ENCODE results near the gene SLC25A33. TPM values are rescaled to one million over a fixed set of nuclear protein-coding genes. Genes with fewer than 3 reads are reported as not detected.
"Not testable (repeated sequence)": the region's sequence is repeated elsewhere in the genome, so short reads cannot be mapped to it uniquely, and the experiment has no call there.

SLC25A33 gene
- total RNA-seq, 1 donor from 2014 or later: 13.3 TPM

DNA sequence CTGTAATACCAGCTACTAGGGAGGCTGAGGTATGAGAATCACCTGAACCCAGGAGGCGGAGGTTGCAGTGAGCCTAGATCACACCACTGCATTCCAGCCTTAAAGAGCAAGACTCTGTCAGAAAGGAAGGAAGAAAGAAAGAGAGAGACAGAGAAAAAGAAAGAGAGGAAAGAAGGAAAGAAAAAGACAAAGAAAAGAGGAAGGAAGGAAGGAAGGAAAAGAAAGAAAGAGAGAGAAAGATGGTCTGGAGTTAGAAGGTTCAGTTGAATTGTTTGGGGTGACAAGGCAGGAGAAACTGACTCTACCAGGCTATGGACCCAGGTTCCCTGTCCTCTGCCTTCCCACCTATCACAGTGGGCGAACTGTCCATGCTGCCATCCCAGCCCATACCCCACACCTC lies 84.8 kb downstream of the SLC25A33 start:
- no peak for DNase-seq (ENCODE audit: low read depth, low spot score)
- H3K27me3 Mint-ChIP-seq (ENCODE audit: low read depth): peaks cover 11% of the 10 kb centered on the region
- TF ChIP-seq, protein P1, sequence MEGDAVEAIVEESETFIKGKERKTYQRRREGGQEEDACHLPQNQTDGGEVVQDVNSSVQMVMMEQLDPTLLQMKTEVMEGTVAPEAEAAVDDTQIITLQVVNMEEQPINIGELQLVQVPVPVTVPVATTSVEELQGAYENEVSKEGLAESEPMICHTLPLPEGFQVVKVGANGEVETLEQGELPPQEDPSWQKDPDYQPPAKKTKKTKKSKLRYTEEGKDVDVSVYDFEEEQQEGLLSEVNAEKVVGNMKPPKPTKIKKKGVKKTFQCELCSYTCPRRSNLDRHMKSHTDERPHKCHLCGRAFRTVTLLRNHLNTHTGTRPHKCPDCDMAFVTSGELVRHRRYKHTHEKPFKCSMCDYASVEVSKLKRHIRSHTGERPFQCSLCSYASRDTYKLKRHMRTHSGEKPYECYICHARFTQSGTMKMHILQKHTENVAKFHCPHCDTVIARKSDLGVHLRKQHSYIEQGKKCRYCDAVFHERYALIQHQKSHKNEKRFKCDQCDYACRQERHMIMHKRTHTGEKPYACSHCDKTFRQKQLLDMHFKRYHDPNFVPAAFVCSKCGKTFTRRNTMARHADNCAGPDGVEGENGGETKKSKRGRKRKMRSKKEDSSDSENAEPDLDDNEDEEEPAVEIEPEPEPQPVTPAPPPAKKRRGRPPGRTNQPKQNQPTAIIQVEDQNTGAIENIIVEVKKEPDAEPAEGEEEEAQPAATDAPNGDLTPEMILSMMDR (conservative IDR thresholded peaks at IDR 0.05): no peak
- no peaks in the 10 kb centered on the region for H3K9me3 Mint-ChIP-seq
- H3K27ac Mint-ChIP-seq (ENCODE audit: unreplicated experiment): no peak overlapping the region
- H3K4me1 Mint-ChIP-seq: peaks cover 8% of the 10 kb centered on the region
- H3K36me3 Mint-ChIP-seq (ENCODE audit: low read depth): no peaks in the 10 kb centered on the region
- no peak overlapping the region for H3K4me3 Mint-ChIP-seq

DNA sequence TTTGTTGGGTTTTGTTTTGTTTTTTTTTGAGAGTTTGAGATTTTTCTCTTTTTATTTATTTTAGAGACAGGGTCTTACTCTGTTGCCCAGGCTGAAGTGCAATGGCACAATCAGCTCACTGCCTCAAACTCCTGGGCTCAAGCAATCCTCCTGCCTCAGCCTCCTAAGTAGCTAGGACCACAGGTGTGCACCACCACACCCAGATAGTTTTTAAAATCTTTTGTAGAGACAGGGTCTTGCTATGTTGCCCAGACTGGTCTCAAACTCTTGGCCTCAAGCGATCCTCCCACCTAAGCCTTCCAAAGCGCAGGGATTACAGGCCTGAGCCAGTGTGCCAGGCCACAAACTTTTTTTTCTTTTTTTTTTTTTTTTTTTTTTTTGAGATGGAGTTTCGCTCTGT lies 85.8 kb downstream of the SLC25A33 start:
- not testable (repeated sequence) for H3K4me1 Mint-ChIP-seq; H3K4me3 Mint-ChIP-seq; H3K27ac Mint-ChIP-seq (ENCODE audit: unreplicated experiment); DNase-seq (ENCODE audit: low read depth, low spot score); H3K9me3 Mint-ChIP-seq; H3K36me3 Mint-ChIP-seq (ENCODE audit: low read depth)
- peaks cover 10% of the 10 kb centered on the region for H3K27me3 Mint-ChIP-seq (ENCODE audit: low read depth)

DNA sequence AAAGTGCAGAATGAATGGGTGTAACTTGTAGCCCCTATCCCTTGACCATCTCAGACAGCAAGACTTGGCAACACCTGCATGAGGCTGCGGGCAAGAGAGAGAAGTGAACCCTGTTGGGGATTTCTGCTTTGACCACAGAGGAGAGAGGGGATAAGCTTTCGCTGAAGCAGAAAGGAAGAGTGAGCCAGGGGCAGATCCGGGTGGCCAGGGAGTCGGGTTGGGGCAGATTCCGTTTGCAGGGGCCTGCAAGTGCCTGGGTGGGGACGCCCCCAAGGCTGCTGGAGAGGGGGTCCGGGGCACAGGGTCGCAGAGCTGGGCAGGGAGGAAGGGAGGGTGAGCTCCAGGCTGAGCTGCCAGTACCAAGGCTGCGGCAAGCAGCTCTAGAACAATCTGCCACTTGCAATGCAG lies 86.9 kb downstream of the SLC25A33 start:
- peaks cover 10% of the 10 kb centered on the region for H3K27me3 Mint-ChIP-seq (ENCODE audit: low read depth)
- TF ChIP-seq, protein P1 (conservative IDR thresholded peaks at IDR 0.05): no peak
- no peaks in the 10 kb centered on the region for H3K9me3 Mint-ChIP-seq
- DNase-seq (ENCODE audit: low read depth, low spot score): no peak
- H3K4me3 Mint-ChIP-seq: no peak overlapping the region
- H3K36me3 Mint-ChIP-seq (ENCODE audit: low read depth): no peaks in the 10 kb centered on the region
- peaks cover 8% of the 10 kb centered on the region for H3K4me1 Mint-ChIP-seq
- H3K27ac Mint-ChIP-seq (ENCODE audit: unreplicated experiment): no peak overlapping the region

DNA sequence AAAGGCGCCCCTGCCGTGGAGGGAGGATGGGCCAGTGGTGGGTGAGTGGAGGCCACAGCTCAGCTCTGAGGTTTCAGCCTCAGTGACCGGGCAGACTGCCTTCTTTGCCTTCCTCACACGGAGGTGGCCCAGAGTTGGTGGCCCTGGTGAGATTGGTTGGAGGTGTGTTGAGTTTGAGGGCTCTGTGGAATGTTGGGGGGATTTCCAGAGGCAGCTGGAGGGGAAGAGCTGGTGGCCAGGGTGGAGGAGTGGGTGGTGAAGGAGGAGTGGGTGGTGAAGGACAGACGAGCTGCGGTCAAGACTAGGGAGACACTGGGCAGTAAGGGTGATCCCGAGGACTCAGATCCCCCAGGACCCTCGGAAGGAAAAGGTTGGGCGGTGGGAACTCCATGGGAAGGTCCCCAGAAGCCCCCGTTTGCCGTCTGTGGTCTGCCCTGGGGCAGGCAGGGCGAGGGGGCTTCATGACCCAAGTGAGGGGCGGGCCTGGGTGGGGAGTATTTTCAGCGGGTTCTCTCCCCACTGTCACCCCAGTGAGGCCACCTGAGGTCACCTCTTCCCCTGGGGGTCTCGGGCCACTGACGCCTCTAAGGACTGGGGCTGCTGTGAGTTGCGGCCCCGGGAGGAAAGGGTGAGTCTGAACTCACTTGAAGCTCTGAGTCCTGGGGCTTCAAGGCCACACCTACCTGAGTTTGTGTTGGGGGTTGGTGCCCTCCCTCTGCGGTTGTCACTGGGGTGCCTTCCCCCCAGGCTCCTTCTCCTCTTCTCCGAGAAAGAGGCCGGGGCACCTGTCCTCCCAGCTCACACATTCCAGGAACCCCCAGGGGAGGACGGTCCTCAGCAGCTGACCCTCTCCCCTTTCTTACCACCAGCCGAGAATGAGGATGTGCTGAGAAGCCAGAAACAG lies 89.5 kb downstream of the SLC25A33 start:
- no peak for DNase-seq (ENCODE audit: low read depth, low spot score)
- Mint-ChIP-seq H3K36me3 (ENCODE audit: low read depth) (no peaks in the 10 kb centered on the region), H3K4me3 (no peak overlapping the region), H3K27ac (ENCODE audit: unreplicated experiment) (no peak overlapping the region), H3K4me1 (peaks cover 8% of the 10 kb centered on the region), H3K27me3 (ENCODE audit: low read depth) (peaks cover 10% of the 10 kb centered on the region), H3K9me3 (no peaks in the 10 kb centered on the region)
- TF ChIP-seq, protein P1 (conservative IDR thresholded peaks at IDR 0.05): no peak

DNA sequence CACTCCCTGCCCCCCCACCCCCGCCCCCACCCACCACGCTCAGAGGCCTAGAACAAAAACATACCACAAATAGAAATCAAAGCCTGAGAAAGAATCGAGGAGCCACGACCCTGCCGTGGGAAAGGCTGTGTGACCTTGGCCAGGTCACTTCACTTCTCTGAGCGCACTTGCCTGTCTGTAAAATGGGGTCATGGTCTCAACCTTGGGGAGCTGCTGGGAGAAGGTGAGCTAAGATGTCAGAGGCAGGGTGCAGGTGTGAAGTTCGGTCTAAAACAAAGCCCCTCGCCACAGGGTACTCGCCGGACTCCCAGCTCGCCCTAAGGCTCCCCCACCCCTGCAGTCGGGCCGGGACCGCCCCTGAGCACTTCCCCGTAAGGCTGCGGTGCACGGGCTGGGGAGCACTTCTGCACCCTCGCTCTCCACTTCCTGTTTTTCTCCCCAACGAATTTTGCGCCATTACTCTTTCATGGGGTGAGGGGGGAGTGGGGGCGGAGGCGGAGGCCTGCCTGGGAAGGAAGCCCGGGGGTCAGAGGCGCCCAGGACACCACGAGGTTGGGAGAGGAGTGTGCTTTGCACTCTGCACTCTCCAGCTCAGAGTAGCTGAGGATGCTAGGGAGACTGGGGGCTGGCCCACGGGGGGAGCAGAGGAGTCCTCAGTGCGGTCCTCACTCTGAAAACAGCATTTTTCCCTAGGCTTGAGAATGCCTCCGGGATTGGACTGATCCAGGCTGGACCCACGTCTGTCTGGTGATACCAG lies 90.4 kb downstream of the SLC25A33 start:
- Mint-ChIP-seq H3K27me3 (ENCODE audit: low read depth) (peaks cover 10% of the 10 kb centered on the region), H3K36me3 (ENCODE audit: low read depth) (no peaks in the 10 kb centered on the region), H3K4me1 (peaks cover 8% of the 10 kb centered on the region), H3K4me3 (no peak overlapping the region), H3K27ac (ENCODE audit: unreplicated experiment) (no peak overlapping the region), H3K9me3 (no peaks in the 10 kb centered on the region)
- no peak for DNase-seq (ENCODE audit: low read depth, low spot score)
- TF ChIP-seq, protein P1 (conservative IDR thresholded peaks at IDR 0.05): no peak
